ENCODE results near the gene COL23A1.

Gene COL23A1

GRCh38 chr5:178461004-178461730, 129.0 kb downstream of the COL23A1 start:
- DNase-seq = peak; percentile 18
- H3K4me2 ChIP-seq (ENCODE audit: low read depth, low read length) = no peak overlapping the region
- H3K4me3 ChIP-seq (ENCODE audit: low read length) = no peak overlapping the region
- H3K27ac ChIP-seq (ENCODE audit: low read length) = no peak overlapping the region
- peaks cover 58% of the 10 kb centered on the region for H3K27me3 ChIP-seq (replicated peaks; ENCODE audit: insufficient read depth, low read length)
- H3F3A ChIP-seq (ENCODE audit: insufficient read depth, low read length) = no peaks in the 10 kb centered on the region
- no peaks in the 10 kb centered on the region for H4K20me1 ChIP-seq (ENCODE audit: insufficient read depth, low read length)
- H3K36me3 ChIP-seq (replicated peaks; ENCODE audit: insufficient read depth, low read length) = no peaks in the 10 kb centered on the region
- TF ChIP-seq EZH2phosphoT487 (IDR thresholded peaks at IDR 0.05; ENCODE audit: low read length) = no peak
- TF ChIP-seq, protein P1, sequence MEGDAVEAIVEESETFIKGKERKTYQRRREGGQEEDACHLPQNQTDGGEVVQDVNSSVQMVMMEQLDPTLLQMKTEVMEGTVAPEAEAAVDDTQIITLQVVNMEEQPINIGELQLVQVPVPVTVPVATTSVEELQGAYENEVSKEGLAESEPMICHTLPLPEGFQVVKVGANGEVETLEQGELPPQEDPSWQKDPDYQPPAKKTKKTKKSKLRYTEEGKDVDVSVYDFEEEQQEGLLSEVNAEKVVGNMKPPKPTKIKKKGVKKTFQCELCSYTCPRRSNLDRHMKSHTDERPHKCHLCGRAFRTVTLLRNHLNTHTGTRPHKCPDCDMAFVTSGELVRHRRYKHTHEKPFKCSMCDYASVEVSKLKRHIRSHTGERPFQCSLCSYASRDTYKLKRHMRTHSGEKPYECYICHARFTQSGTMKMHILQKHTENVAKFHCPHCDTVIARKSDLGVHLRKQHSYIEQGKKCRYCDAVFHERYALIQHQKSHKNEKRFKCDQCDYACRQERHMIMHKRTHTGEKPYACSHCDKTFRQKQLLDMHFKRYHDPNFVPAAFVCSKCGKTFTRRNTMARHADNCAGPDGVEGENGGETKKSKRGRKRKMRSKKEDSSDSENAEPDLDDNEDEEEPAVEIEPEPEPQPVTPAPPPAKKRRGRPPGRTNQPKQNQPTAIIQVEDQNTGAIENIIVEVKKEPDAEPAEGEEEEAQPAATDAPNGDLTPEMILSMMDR (IDR thresholded peaks at IDR 0.05; ENCODE audit: low read length) = peak; percentile 61
- H3K9ac ChIP-seq (ENCODE audit: low read length) = no peak overlapping the region
- H2AFZ ChIP-seq (ENCODE audit: low read length) = no peak overlapping the region
- no peaks in the 10 kb centered on the region for H3K4me1 ChIP-seq (ENCODE audit: low read length)
- H3K9me3 ChIP-seq (replicated peaks; ENCODE audit: insufficient read depth, low read length) = no peaks in the 10 kb centered on the region
- H3K9me2 ChIP-seq (replicated peaks; ENCODE audit: insufficient read depth, low read length) = no peaks in the 10 kb centered on the region
- H3K79me2 ChIP-seq (ENCODE audit: low read length) = no peaks in the 10 kb centered on the region

- H3K4me3 ChIP-seq (ENCODE audit: low read length) = no peak overlapping the region
- H3K9me3 ChIP-seq (replicated peaks; ENCODE audit: insufficient read depth, low read length) = no peaks in the 10 kb centered on the region
- H3K4me2 ChIP-seq (ENCODE audit: low read depth, low read length) = no peak overlapping the region
- H4K20me1 ChIP-seq (ENCODE audit: insufficient read depth, low read length) = no peaks in the 10 kb centered on the region
- no peaks in the 10 kb centered on the region for H3K9me2 ChIP-seq (replicated peaks; ENCODE audit: insufficient read depth, low read length)
- no peaks in the 10 kb centered on the region for H3K36me3 ChIP-seq (replicated peaks; ENCODE audit: insufficient read depth, low read length)
- H3K9ac ChIP-seq (ENCODE audit: low read length) = no peak overlapping the region
- peaks cover 64% of the 10 kb centered on the region for H3K27me3 ChIP-seq (replicated peaks; ENCODE audit: insufficient read depth, low read length)
- no peaks in the 10 kb centered on the region for H3K4me1 ChIP-seq (ENCODE audit: low read length)
- H3K27ac ChIP-seq (ENCODE audit: low read length) = no peak overlapping the region
- H3K79me2 ChIP-seq (ENCODE audit: low read length) = no peaks in the 10 kb centered on the region
- no peaks in the 10 kb centered on the region for H3F3A ChIP-seq (ENCODE audit: insufficient read depth, low read length)
- H2AFZ ChIP-seq (ENCODE audit: low read length) = no peak overlapping the region
- no peak for DNase-seq
- TF ChIP-seq EZH2phosphoT487 (IDR thresholded peaks at IDR 0.05; ENCODE audit: low read length) (no peak), EZH2 (optimal IDR thresholded peaks at IDR 0.05; ENCODE audit: low read depth, low read length) (no peak)
- TF ChIP-seq, protein P1 (IDR thresholded peaks at IDR 0.05; ENCODE audit: low read length) = no peak
These were observed 129.6 kb downstream of the COL23A1 start for GRCh38 chr5:178460598-178460997.

GRCh38 chr5:178460174-178460573, 130.0 kb downstream of the COL23A1 start:
- no peak overlapping the region for H2AFZ ChIP-seq (ENCODE audit: low read length)
- peaks cover 65% of the 10 kb centered on the region for H3K27me3 ChIP-seq (replicated peaks; ENCODE audit: insufficient read depth, low read length)
- no peak overlapping the region for H3K27ac ChIP-seq (ENCODE audit: low read length)
- no peaks in the 10 kb centered on the region for H3K79me2 ChIP-seq (ENCODE audit: low read length)
- no peaks in the 10 kb centered on the region for H3K36me3 ChIP-seq (replicated peaks; ENCODE audit: insufficient read depth, low read length)
- TF ChIP-seq EZH2 (optimal IDR thresholded peaks at IDR 0.05; ENCODE audit: low read depth, low read length) = no peak
- H3K4me1 ChIP-seq (ENCODE audit: low read length) = no peaks in the 10 kb centered on the region
- DNase-seq = no peak
- H3K4me3 ChIP-seq (ENCODE audit: low read length) = no peak overlapping the region
- no peaks in the 10 kb centered on the region for H3K9me3 ChIP-seq (replicated peaks; ENCODE audit: insufficient read depth, low read length)
- no peaks in the 10 kb centered on the region for H3F3A ChIP-seq (ENCODE audit: insufficient read depth, low read length)
- H4K20me1 ChIP-seq (ENCODE audit: insufficient read depth, low read length) = no peaks in the 10 kb centered on the region
- no peak overlapping the region for H3K9ac ChIP-seq (ENCODE audit: low read length)
- H3K4me2 ChIP-seq (ENCODE audit: low read depth, low read length) = no peak overlapping the region
- no peaks in the 10 kb centered on the region for H3K9me2 ChIP-seq (replicated peaks; ENCODE audit: insufficient read depth, low read length)

DNA sequence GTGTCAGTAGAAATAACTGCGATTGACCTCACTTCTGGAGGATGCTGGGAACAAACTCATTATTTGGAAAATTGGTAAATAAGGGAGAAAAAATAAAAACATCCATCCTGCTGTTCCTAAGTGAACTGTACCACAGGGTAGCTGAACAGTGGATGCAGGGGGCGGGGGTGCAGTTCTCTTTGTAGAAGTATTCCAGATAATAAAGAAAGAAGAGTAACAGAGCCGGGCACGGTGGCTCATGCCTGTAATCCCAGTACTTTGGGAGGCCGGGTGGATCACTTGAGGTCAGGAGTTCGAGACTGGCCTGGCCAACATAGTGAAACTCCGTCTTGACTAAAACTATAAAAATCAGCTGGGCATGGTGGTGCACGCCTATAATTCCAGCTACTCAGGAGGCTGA, 132.1 kb downstream of the COL23A1 start:
- Histone ChIP-seq H3K9ac (ENCODE audit: low read length) (no peak overlapping the region), H3K36me3 (replicated peaks; ENCODE audit: insufficient read depth, low read length) (no peaks in the 10 kb centered on the region), H3K9me2 (replicated peaks; ENCODE audit: insufficient read depth, low read length) (no peaks in the 10 kb centered on the region), H2AFZ (ENCODE audit: low read length) (no peak overlapping the region), H3K4me2 (ENCODE audit: low read depth, low read length) (no peak overlapping the region), H3K79me2 (ENCODE audit: low read length) (no peaks in the 10 kb centered on the region), H3K4me3 (ENCODE audit: low read length) (no peak overlapping the region), H3K9me3 (replicated peaks; ENCODE audit: insufficient read depth, low read length) (no peaks in the 10 kb centered on the region), H3K4me1 (ENCODE audit: low read length) (no peaks in the 10 kb centered on the region), H3F3A (ENCODE audit: insufficient read depth, low read length) (no peaks in the 10 kb centered on the region), H4K20me1 (ENCODE audit: insufficient read depth, low read length) (no peaks in the 10 kb centered on the region), H3K27ac (ENCODE audit: low read length) (no peak overlapping the region), H3K27me3 (replicated peaks; ENCODE audit: insufficient read depth, low read length) (peaks cover 64% of the 10 kb centered on the region)
- no peak for DNase-seq
- TF ChIP-seq EZH2 (optimal IDR thresholded peaks at IDR 0.05; ENCODE audit: low read depth, low read length) (no peak), EZH2phosphoT487 (IDR thresholded peaks at IDR 0.05; ENCODE audit: low read length) (no peak)
- TF ChIP-seq, protein P1 (IDR thresholded peaks at IDR 0.05; ENCODE audit: low read length) = no peak

All from MM.1S (cell line).